Dendritic cell treated with granulocyte-macrophage colony-stimulating factor and Interleukin-4, amounts not matched to agents 40 ng/mL and 50 ng/mL, for 4 days (primary cell): ENCODE data around the gene FKRP.

Experiments used
- H3K27ac Mint-ChIP-seq: one replicate; pipeline ENCODE4 v1.8.0; 2022; ENCODE audit warnings: mild to moderate bottlenecking, mixed read lengths
- H3K27me3 Mint-ChIP-seq: one replicate; pipeline ENCODE4 v1.8.0; 2022; ENCODE audit warnings: mild to moderate bottlenecking, mixed read lengths
- H3K36me3 Mint-ChIP-seq: one replicate; pipeline ENCODE4 v1.8.0; 2022; ENCODE audit warnings: low read depth, mixed read lengths
- H3K4me1 Mint-ChIP-seq: one replicate; pipeline ENCODE4 v1.8.0; 2022; ENCODE audit warnings: low read depth, mixed read lengths
- H3K4me3 Mint-ChIP-seq: one replicate; pipeline ENCODE4 v1.8.0; 2022; ENCODE audit warnings: mild to moderate bottlenecking, moderate library complexity, mixed read lengths
- H3K9me3 Mint-ChIP-seq: one replicate; pipeline ENCODE4 v1.8.0; 2022; ENCODE audit warnings: mixed read lengths
- intact Hi-C: fragments of 100-400 bp; cut with micrococcal nuclease; formaldehyde crosslinking; loops from one replicate; pipeline ENCODE4 v1.15.0; 2022

The FKRP gene

GRCh38 chr19:46732172-46732938, 13.5 kb upstream of the FKRP start:
- H3K4me3 Mint-ChIP-seq, result peak overlapping the region; percentile 68
- H3K4me1 Mint-ChIP-seq, result peaks cover 78% of the 10 kb centered on the region
- H3K36me3 Mint-ChIP-seq, result peaks cover 82% of the 10 kb centered on the region
- H3K9me3 Mint-ChIP-seq, result no peaks in the 10 kb centered on the region
- H3K27ac Mint-ChIP-seq, result peak overlapping the region; percentile 91
- intact Hi-C loops, result no loop called here
- H3K27me3 Mint-ChIP-seq, result no peaks in the 10 kb centered on the region

DNA sequence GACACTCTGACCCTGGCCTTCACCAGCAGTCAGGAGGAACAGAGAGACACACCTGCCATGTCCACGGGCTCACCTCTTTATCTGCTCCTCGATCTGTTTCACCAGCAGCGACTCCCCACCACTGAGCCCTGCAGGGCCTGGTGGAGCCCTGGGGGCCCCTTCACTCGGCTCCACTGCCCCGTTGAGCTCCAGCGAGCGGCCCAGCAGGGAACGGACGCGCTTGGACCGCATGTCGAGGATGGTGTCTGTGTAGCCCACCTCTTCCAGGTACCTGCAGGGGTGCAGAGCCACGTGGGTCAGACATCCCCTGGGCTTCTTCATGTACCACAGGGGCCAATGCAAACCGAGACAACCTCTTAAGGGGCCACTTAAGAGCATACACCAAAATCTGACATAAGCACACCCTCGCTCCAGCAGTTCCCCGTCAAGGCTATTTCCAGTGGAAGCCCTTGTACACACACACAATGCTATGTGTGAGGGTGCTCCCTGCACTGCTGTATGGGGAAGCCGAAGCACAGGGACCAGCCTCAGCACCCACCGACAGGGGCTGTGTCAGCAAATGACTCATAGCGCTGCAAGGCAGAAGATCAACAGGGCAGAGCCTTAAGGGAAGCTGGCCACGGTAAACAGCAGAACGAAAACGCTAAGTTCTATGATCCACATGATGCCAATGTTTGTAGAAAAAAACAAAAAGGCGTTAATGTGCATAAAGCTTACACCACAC, 12.7 kb upstream of the FKRP start:
- H3K27ac Mint-ChIP-seq, result peak overlapping the region; percentile 91
- H3K9me3 Mint-ChIP-seq, result no peaks in the 10 kb centered on the region
- intact Hi-C loops, result no loop called here
- peak overlapping the region; percentile 68 for H3K4me3 Mint-ChIP-seq
- H3K36me3 Mint-ChIP-seq, result peaks cover 82% of the 10 kb centered on the region
- no peaks in the 10 kb centered on the region for H3K27me3 Mint-ChIP-seq
- H3K4me1 Mint-ChIP-seq, result peaks cover 85% of the 10 kb centered on the region

DNA sequence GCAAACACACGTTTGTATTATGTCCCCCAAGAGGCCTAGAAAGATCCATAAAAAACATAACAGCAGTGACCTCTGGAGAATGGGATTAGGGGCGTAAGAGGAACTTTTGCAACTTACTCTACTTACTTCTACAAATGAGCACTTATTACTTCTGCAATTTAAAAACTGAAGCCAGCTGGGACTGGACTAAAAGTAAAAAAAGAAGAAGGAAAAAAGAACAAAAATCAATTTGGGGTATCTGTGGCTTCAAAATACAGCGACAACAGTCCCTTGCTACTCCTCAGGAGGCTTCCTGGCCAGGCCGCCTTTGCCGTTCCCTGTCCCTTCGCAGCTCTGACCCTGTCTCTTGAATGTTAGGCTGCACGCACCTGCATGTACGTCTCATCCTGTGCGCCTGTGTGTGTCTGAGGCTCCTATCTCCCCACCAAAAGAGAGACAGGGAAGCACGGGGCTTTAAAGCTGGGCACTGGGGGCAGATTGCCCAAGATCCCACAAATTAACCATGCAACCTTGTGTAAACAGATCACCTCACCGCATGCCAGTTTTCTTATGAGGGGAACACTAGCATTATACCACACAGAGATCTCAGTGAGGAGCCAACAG, 12.1 kb upstream of the FKRP start:
- peak overlapping the region; percentile 91 for H3K27ac Mint-ChIP-seq
- H3K4me3 Mint-ChIP-seq, result peak overlapping the region; percentile 68
- H3K27me3 Mint-ChIP-seq, result no peaks in the 10 kb centered on the region
- H3K36me3 Mint-ChIP-seq, result peaks cover 82% of the 10 kb centered on the region
- peaks cover 87% of the 10 kb centered on the region for H3K4me1 Mint-ChIP-seq
- H3K9me3 Mint-ChIP-seq, result no peaks in the 10 kb centered on the region
- intact Hi-C loops, result no loop called here

GRCh38 chr19:46736531-46737297, 9.1 kb upstream of the FKRP start:
- no peaks in the 10 kb centered on the region for H3K9me3 Mint-ChIP-seq
- intact Hi-C loops, result no loop called here
- H3K4me3 Mint-ChIP-seq, result no peak overlapping the region
- peaks cover 82% of the 10 kb centered on the region for H3K36me3 Mint-ChIP-seq
- H3K4me1 Mint-ChIP-seq, result peaks cover 81% of the 10 kb centered on the region
- peak overlapping the region; percentile 52 for H3K27ac Mint-ChIP-seq
- H3K27me3 Mint-ChIP-seq, result no peaks in the 10 kb centered on the region

GRCh38 chr19:46737298-46737654, 8.6 kb upstream of the FKRP start:
- Mint-ChIP-seq H3K27ac (peak overlapping the region; percentile 52), H3K36me3 (peaks cover 82% of the 10 kb centered on the region), H3K4me3 (no peak overlapping the region), H3K27me3 (no peaks in the 10 kb centered on the region), H3K4me1 (peaks cover 81% of the 10 kb centered on the region), H3K9me3 (no peaks in the 10 kb centered on the region)
- intact Hi-C loops, result no loop called here

- Mint-ChIP-seq H3K36me3 (peaks cover 82% of the 10 kb centered on the region), H3K4me1 (peaks cover 81% of the 10 kb centered on the region), H3K27me3 (no peaks in the 10 kb centered on the region), H3K9me3 (no peaks in the 10 kb centered on the region), H3K4me3 (no peak overlapping the region), H3K27ac (peak overlapping the region; percentile 52)
- intact Hi-C loops, result no loop called here
These were observed 8.1 kb upstream of the FKRP start for GRCh38 chr19:46737761-46738171.

GRCh38 chr19:46739290-46739771, 6.5 kb upstream of the FKRP start:
- H3K27ac Mint-ChIP-seq, result no peak overlapping the region
- H3K36me3 Mint-ChIP-seq, result peaks cover 78% of the 10 kb centered on the region
- H3K27me3 Mint-ChIP-seq, result no peaks in the 10 kb centered on the region
- intact Hi-C loops, result no loop called here
- no peaks in the 10 kb centered on the region for H3K9me3 Mint-ChIP-seq
- peaks cover 80% of the 10 kb centered on the region for H3K4me1 Mint-ChIP-seq
- no peak overlapping the region for H3K4me3 Mint-ChIP-seq

DNA sequence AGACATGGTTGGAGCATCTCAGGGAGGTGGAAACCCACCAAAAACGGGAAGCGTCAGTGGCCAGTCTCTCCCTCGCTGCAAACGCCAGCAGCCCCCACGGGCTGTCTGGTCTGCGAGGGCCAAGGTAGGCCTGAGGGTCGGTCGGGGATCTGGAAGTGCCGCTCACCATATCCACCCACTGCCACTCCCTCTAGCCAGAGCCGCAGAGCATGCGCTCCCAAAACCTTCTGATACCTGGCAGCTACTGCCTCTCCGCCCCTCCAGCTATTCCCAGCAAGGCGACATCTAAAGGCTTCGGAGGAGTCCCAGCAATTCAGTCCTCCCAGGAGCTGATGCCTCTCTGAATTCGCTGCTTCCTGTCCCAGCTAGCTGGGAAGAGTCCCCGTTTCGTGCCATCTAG, 4.4 kb upstream of the FKRP start:
- Mint-ChIP-seq H3K27me3 (no peaks in the 10 kb centered on the region), H3K9me3 (no peaks in the 10 kb centered on the region), H3K36me3 (peaks cover 75% of the 10 kb centered on the region), H3K27ac (peak overlapping the region; percentile 55), H3K4me1 (peaks cover 84% of the 10 kb centered on the region), H3K4me3 (no peak overlapping the region)
- intact Hi-C loops, result no loop called here

GRCh38 chr19:46742926-46743480, 2.9 kb upstream of the FKRP start:
- H3K27me3 Mint-ChIP-seq, result no peaks in the 10 kb centered on the region
- no peak overlapping the region for H3K27ac Mint-ChIP-seq
- no peaks in the 10 kb centered on the region for H3K9me3 Mint-ChIP-seq
- intact Hi-C loops, result no loop called here
- no peak overlapping the region for H3K4me3 Mint-ChIP-seq
- H3K36me3 Mint-ChIP-seq, result peaks cover 60% of the 10 kb centered on the region
- H3K4me1 Mint-ChIP-seq, result peaks cover 79% of the 10 kb centered on the region

GRCh38 chr19:46744005-46744691, 1.7 kb upstream of the FKRP start:
- intact Hi-C loops, result no loop called here

GRCh38 chr19:46745030-46745429, 827 bp upstream of the FKRP start:
- H3K27me3 Mint-ChIP-seq, result no peaks in the 10 kb centered on the region
- H3K4me1 Mint-ChIP-seq, result peaks cover 74% of the 10 kb centered on the region
- peaks cover 46% of the 10 kb centered on the region for H3K36me3 Mint-ChIP-seq
- no peaks in the 10 kb centered on the region for H3K9me3 Mint-ChIP-seq
- peak overlapping the region; percentile 100 for H3K4me3 Mint-ChIP-seq
- intact Hi-C loops, result no loop called here
- peak overlapping the region; percentile 94 for H3K27ac Mint-ChIP-seq

More at GRCh38 chr19:46744005-46744691, 1.7 kb upstream of the FKRP start:
- Mint-ChIP-seq H3K27me3 (no peaks in the 10 kb centered on the region), H3K27ac (peak overlapping the region; percentile 94), H3K4me1 (peaks cover 78% of the 10 kb centered on the region), H3K36me3 (peaks cover 55% of the 10 kb centered on the region), H3K4me3 (peak overlapping the region; percentile 100), H3K9me3 (no peaks in the 10 kb centered on the region)

DNA sequence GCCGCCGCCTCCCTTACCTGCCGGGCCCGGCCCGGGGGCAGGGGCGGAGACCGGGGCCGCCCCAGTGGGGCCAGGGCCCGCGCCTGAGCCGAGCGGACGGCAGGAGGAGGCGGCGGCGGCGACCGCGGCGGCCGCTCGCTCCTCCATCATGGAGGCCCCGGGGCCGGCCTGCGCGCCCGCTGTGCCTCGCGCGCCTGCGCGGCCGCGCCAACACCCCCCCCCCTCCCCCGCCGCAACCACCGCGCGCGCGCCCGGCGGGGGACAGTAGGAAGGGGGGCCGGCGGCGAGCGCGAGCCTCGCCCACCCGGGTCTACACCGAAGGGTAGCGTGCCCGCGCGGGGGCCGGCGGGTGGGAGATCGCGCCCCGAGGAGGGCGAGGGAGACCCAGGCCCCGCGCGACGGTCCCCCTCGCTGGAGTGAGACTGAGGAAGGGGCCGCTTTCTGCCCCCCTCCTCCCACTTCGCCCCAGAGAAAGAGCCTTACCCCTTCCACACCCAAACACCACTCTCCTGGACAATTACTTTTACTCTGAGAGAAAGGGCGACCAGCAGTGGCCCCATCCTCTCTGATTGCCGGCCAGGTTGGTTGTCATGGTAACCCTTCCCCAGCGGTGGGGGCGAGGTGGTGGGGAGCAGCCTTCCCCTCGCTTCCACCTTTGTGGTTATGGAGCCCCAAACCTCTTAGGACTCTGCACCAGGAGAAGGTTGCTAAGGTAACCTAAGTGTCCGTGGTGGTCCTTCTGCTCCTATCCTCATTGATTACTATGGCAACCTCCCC, 612 bp downstream of the FKRP start, which contains the start of gene STRN4:
TSS of gene STRN4 (minus strand) at position 170 of the 777 bp plus-strand sequence. CDS start at position 150, 20 bp downstream.
- intact Hi-C loops, result no loop called here
- no peaks in the 10 kb centered on the region for H3K9me3 Mint-ChIP-seq
- H3K27me3 Mint-ChIP-seq, result no peaks in the 10 kb centered on the region
- peak within 1 kb of the TSS; percentile 94 for H3K27ac Mint-ChIP-seq
- H3K36me3 Mint-ChIP-seq, result peaks cover 39% of the 10 kb centered on the region
- H3K4me3 Mint-ChIP-seq, result peak within 1 kb of the TSS; percentile 100
- peaks cover 65% of the 10 kb centered on the region for H3K4me1 Mint-ChIP-seq
